Measurements from ENCODE around the gene TBPL1.

The TBPL1 gene

GRCh38 chr6:133995758-133996157, 42.7 kb downstream of the TBPL1 start:
- H3K4me3 ChIP-seq (ENCODE audit: low read depth, low read length): no peak overlapping the region
- TF ChIP-seq, protein P1, sequence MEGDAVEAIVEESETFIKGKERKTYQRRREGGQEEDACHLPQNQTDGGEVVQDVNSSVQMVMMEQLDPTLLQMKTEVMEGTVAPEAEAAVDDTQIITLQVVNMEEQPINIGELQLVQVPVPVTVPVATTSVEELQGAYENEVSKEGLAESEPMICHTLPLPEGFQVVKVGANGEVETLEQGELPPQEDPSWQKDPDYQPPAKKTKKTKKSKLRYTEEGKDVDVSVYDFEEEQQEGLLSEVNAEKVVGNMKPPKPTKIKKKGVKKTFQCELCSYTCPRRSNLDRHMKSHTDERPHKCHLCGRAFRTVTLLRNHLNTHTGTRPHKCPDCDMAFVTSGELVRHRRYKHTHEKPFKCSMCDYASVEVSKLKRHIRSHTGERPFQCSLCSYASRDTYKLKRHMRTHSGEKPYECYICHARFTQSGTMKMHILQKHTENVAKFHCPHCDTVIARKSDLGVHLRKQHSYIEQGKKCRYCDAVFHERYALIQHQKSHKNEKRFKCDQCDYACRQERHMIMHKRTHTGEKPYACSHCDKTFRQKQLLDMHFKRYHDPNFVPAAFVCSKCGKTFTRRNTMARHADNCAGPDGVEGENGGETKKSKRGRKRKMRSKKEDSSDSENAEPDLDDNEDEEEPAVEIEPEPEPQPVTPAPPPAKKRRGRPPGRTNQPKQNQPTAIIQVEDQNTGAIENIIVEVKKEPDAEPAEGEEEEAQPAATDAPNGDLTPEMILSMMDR (IDR thresholded peaks at IDR 0.05; ENCODE audit: control insufficient read depth, extremely low read depth, insufficient read depth): no peak
- DNase-seq (ENCODE audit: low read depth): no peak

GRCh38 chr6:133997267-133997666, 44.2 kb downstream of the TBPL1 start:
- DNase-seq (ENCODE audit: low read depth): no peak
- TF ChIP-seq, protein P1 (IDR thresholded peaks at IDR 0.05; ENCODE audit: control insufficient read depth, extremely low read depth, insufficient read depth): no peak
- no peak overlapping the region for H3K4me3 ChIP-seq (ENCODE audit: low read depth, low read length)

- H3K4me3 ChIP-seq (ENCODE audit: low read depth, low read length): no peak overlapping the region
- DNase-seq (ENCODE audit: low read depth): no peak
- TF ChIP-seq, protein P1 (IDR thresholded peaks at IDR 0.05; ENCODE audit: control insufficient read depth, extremely low read depth, insufficient read depth): no peak
Measured at GRCh38 chr6:133999305-133999704, 46.3 kb downstream of the TBPL1 start.

- H3K4me3 ChIP-seq (ENCODE audit: low read depth, low read length): no peak overlapping the region
- TF ChIP-seq, protein P1 (IDR thresholded peaks at IDR 0.05; ENCODE audit: control insufficient read depth, extremely low read depth, insufficient read depth): no peak
- no peak for DNase-seq (ENCODE audit: low read depth)
Measured at GRCh38 chr6:134000443-134000842, 47.4 kb downstream of the TBPL1 start.

DNA sequence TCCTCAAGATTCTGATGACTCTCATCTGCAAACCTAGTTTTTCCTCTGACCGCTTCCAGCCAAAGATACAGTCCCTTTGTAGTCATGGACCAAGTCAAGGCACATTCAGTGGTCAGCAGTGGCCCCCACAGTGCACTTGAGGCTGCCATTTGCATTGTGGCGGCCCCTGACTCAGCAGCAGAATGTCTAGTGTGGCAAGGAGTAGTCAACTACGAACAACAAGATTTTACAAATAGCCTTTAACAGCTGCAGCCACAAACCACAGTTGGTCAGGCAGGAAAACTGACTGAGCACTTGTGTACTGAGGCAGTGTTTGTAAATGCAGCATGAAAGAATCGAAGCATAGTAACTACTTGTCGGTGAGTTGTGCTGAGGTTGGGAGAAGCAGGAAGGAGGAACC, 49.8 kb downstream of the TBPL1 start:
- DNase-seq (ENCODE audit: low read depth): no peak

DNA sequence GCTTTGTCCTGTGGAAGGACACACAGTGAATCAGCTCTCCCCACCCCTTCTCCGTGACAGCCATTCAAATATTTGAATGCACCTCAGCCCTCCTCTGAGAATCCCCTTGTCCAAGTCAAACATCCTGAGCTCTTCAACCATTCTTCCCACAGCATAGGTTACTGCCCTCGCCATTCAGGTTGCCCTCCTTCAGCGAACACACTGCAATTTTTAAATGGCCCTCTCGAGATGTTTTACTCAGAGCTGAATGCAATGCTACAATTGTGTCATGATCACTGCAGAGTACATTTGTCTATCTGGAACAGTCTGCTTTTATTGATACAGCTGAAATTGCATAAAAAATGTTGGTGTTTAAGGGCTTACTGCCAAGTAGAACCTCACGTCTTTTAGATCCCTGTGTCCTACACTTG, 50.5 kb downstream of the TBPL1 start:
- DNase-seq (ENCODE audit: low read depth): no peak
- TF ChIP-seq, protein P1 (IDR thresholded peaks at IDR 0.05; ENCODE audit: control insufficient read depth, extremely low read depth, insufficient read depth): no peak
- H3K4me3 ChIP-seq (ENCODE audit: low read depth, low read length): no peak overlapping the region

More for the DNA sequence above, 49.8 kb downstream of the TBPL1 start:
- H3K4me3 ChIP-seq (ENCODE audit: low read depth, low read length): no peak overlapping the region
- TF ChIP-seq, protein P1 (IDR thresholded peaks at IDR 0.05; ENCODE audit: control insufficient read depth, extremely low read depth, insufficient read depth): no peak

DNA sequence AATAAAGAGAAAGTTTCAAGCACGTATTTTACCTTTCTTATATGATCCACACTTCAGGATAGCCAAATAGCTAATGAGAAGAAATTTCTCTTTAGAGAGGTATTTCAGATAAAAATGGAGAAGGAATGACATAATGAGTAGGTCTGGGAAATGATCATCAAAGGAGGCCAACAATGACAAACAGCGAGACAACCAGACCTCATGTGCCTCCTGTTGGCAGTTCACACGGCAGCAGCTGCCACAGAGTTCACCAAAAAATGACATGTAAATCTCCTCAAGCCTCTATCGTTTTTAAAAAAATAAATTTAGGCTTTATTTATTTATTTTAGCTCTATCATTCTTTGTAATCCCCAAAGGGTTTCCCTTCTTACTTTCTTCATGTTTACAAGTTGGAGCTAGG, 51.7 kb downstream of the TBPL1 start:
- H3K4me3 ChIP-seq (ENCODE audit: low read depth, low read length): no peak overlapping the region
- TF ChIP-seq, protein P1 (IDR thresholded peaks at IDR 0.05; ENCODE audit: control insufficient read depth, extremely low read depth, insufficient read depth): no peak
- DNase-seq (ENCODE audit: low read depth): no peak

Measured in LNCaP clone FGC (cell line).